HG02884 (cell line): ENCODE results near the gene LRP10.
"Not testable (repeated sequence)": the region's sequence is repeated elsewhere in the genome, so short reads cannot be mapped to it uniquely, and the experiment has no call there.

Source experiments
- ATAC-seq: cut with Tn5 transposase; IDR thresholded peaks from one replicate; pipeline ENCODE4 v1.9.1; 2021; ENCODE audit warnings: mild to moderate bottlenecking, moderate library complexity; ENCODE audit not compliant: unreplicated experiment

Gene LRP10

GRCh38 chr14:22871224-22872032 is at the start of gene LRP10:
Gene LRP10, plus strand, starts transcription at chr14:22871740. Its CDS starts 564 bp downstream, at chr14:22872304.
- peak; percentile 64 for ATAC-seq

- ATAC-seq: no peak
Measured at GRCh38 chr14:22822016-22822570, 49.4 kb upstream of the LRP10 start.

- peak; percentile 45 for ATAC-seq
Measured at GRCh38 chr14:22822571-22823098, 48.9 kb upstream of the LRP10 start.

GRCh38 chr14:22824711-22825359 is 46.7 kb upstream of the LRP10 start:
- no peak for ATAC-seq

GRCh38 chr14:22829076-22829660 is 42.4 kb upstream of the LRP10 start:
- not testable (repeated sequence) for ATAC-seq

GRCh38 chr14:22829661-22830442 is 41.7 kb upstream of the LRP10 start, which contains the start of gene MRPL52:
Gene MRPL52, plus strand, starts transcription at chr14:22829887. Its CDS starts 26 bp downstream, at chr14:22829913.
- peak; percentile 83 for ATAC-seq

GRCh38 chr14:22830443-22831010 is 41.0 kb upstream of the LRP10 start:
- ATAC-seq: no peak

GRCh38 chr14:22835505-22835904 is 36.0 kb upstream of the LRP10 start:
- ATAC-seq: no peak

GRCh38 chr14:22836301-22837113 is 35.0 kb upstream of the LRP10 start, which contains the start of gene MMP14:
Gene MMP14, plus strand, starts transcription at chr14:22836585. Its CDS starts 233 bp downstream, at chr14:22836818.
- no peak for ATAC-seq

GRCh38 chr14:22837114-22837749 is 34.3 kb upstream of the LRP10 start:
- ATAC-seq: no peak

GRCh38 chr14:22837750-22838538 is 33.6 kb upstream of the LRP10 start:
- ATAC-seq: no peak

GRCh38 chr14:22838631-22839041 is 32.9 kb upstream of the LRP10 start:
- ATAC-seq: no peak

- ATAC-seq: no peak
Measured at GRCh38 chr14:22839159-22839779, 32.3 kb upstream of the LRP10 start.

GRCh38 chr14:22841311-22841710 is 30.2 kb upstream of the LRP10 start:
- ATAC-seq: no peak

- ATAC-seq: no peak
Measured at GRCh38 chr14:22841769-22842168, 29.8 kb upstream of the LRP10 start.

- no peak for ATAC-seq
Measured at GRCh38 chr14:22842211-22843122, 29.1 kb upstream of the LRP10 start.
